HepG2 (cell line): ENCODE measurements around the gene POGLUT3. TPM values are rescaled to one million over a fixed set of nuclear protein-coding genes. Genes with fewer than 3 reads are reported as not detected.

Source experiments
- BHLHE40 ChIP-seq: IDR thresholded peaks from 2 replicates; pipeline ENCODE4 v1.6.1; 2011; ENCODE audit warnings: low read length, improper control_type of control experiment
- GABPB1 ChIP-seq: IDR thresholded peaks from 2 replicates; pipeline ENCODE4 v1.6.1; 2016; ENCODE audit warnings: mild to moderate bottlenecking, missing genetic modification reagents, moderate library complexity, missing compliant biosample characterization
- HNF1B ChIP-seq: sonication (generic); formaldehyde crosslinking; IDR thresholded peaks from 2 replicates; pipeline ENCODE4 v1.5.1; 2020; ENCODE audit warnings: mild to moderate bottlenecking, moderate library complexity, missing genetic modification reagents
- HNRNPL ChIP-seq: fragments of 200-400 bp; formaldehyde crosslinking; IDR thresholded peaks from 2 replicates; pipeline ENCODE4 v1.6.1; 2017; ENCODE audit warnings: mild to moderate bottlenecking, low read depth, low read length
- HOXA7 ChIP-seq: sonication (generic); formaldehyde crosslinking; IDR thresholded peaks from 2 replicates; pipeline ENCODE4 v1.8.1; 2022; ENCODE audit warnings: mild to moderate bottlenecking, missing genetic modification reagents, moderate library complexity
- KAT7 ChIP-seq: IDR thresholded peaks from 2 replicates; pipeline ENCODE4 v1.6.1; 2018; ENCODE audit warnings: borderline replicate concordance, missing compliant biosample characterization
- KLF13 ChIP-seq: sonication (generic); formaldehyde crosslinking; IDR thresholded peaks from 2 replicates; pipeline ENCODE4 v1.4.0; 2020; ENCODE audit warnings: mild to moderate bottlenecking, missing genetic modification reagents
- MEIS2 ChIP-seq: sonication (generic); formaldehyde crosslinking; IDR thresholded peaks from 2 replicates; pipeline ENCODE4 v1.9.0; 2021; ENCODE audit warnings: mild to moderate bottlenecking, missing genetic modification reagents
- NAIF1 ChIP-seq: sonication (generic); formaldehyde crosslinking; IDR thresholded peaks from 2 replicates; pipeline ENCODE4 v1.5.0; 2020; ENCODE audit warnings: mild to moderate bottlenecking, missing genetic modification reagents, borderline replicate concordance
- POLR2A ChIP-seq, 2 experiments: IDR thresholded peaks; 2 replicates each; pipeline ENCODE4 v1.6.1; 2011; ENCODE audit warnings: low read depth in 2 of 2, low read length in 2 of 2, mild to moderate bottlenecking in 1 of 2, moderate library complexity in 1 of 2; ENCODE audit not compliant: insufficient read depth in 1 of 2
- RARG ChIP-seq: sonication (generic); formaldehyde crosslinking; IDR thresholded peaks from 2 replicates; pipeline ENCODE4 v1.4.0; 2020; ENCODE audit warnings: low read depth, mild to moderate bottlenecking, missing genetic modification reagents
- RFXANK ChIP-seq: IDR thresholded peaks from 2 replicates; pipeline ENCODE4 v1.6.1; 2016
- SP1 ChIP-seq, 2 experiments: fragments of 450-650 bp in 1 of 2; sonication (generic) in 1 of 2; formaldehyde crosslinking in 1 of 2; IDR thresholded peaks; 2 replicates each; pipeline versions ENCODE4 v1.4.0 to v1.6.1; 2016 to 2020; ENCODE audit warnings: missing genetic modification reagents in 1 of 2
- THRA ChIP-seq: sonication (generic); formaldehyde crosslinking; IDR thresholded peaks from 2 replicates; pipeline ENCODE4 v1.4.0; 2020; ENCODE audit warnings: missing genetic modification reagents, borderline replicate concordance
- TRIM24 ChIP-seq: sonication (generic); formaldehyde crosslinking; IDR thresholded peaks from 2 replicates; pipeline ENCODE4 v1.8.0; 2022; ENCODE audit warnings: mild to moderate bottlenecking, missing genetic modification reagents
- ZBTB42 ChIP-seq: sonication (generic); formaldehyde crosslinking; IDR thresholded peaks from 2 replicates; pipeline ENCODE4 v1.5.0; 2020; ENCODE audit warnings: mild to moderate bottlenecking, missing genetic modification reagents
- ZBTB8A ChIP-seq: sonication (generic); formaldehyde crosslinking; IDR thresholded peaks from 2 replicates; pipeline ENCODE4 v1.4.0; 2020; ENCODE audit warnings: mild to moderate bottlenecking, low read depth, missing genetic modification reagents, borderline replicate concordance
- ZNF333 ChIP-seq: sonication (generic); formaldehyde crosslinking; IDR thresholded peaks from 2 replicates; pipeline ENCODE4 v1.4.0; 2020; ENCODE audit warnings: mild to moderate bottlenecking, missing genetic modification reagents, borderline replicate concordance
- ZNF605 ChIP-seq: sonication (generic); formaldehyde crosslinking; IDR thresholded peaks from 2 replicates; pipeline ENCODE4 v1.8.0; 2022; ENCODE audit warnings: mild to moderate bottlenecking, missing genetic modification reagents
- ZNF644 ChIP-seq: IDR thresholded peaks from 2 replicates; pipeline ENCODE4 v1.6.1; 2016; ENCODE audit warnings: low read depth
- polyA plus RNA-seq, 8 experiments: library from polyadenylated mRNA; depleted of rRNA in 3 of 8; stranded (reverse) in 7 of 8; unstranded in 1 of 8; fragments of >200 nt; fragmentation: Illumina TruSeq in 4 of 8; extraction: Trizol in 4 of 8; gene quantifications; 2 replicates each; pipeline versions ENCODE4 v1.2.1 to v1.2.3, GENCODE V29; 2011 to 2016; ENCODE audit warnings: low read depth in 4 of 8, missing spikeins in 1 of 8, mixed read lengths in 1 of 8; ENCODE audit not compliant: insufficient read depth in 1 of 8
- total RNA-seq, 5 experiments: library from RNA; depleted of rRNA; stranded (reverse); fragments of >200 nt; fragmentation: Illumina TruSeq; extraction: Trizol; gene quantifications; 2 replicates each; pipeline ENCODE4 v1.2.3, GENCODE V29; 2016; ENCODE audit warnings: low read depth in 1 of 5
- TF ChIP-seq, protein P1 (sequence below): sonication (generic); formaldehyde crosslinking; IDR thresholded peaks from 2 replicates; pipeline ENCODE4 v1.8.1; 2023; ENCODE audit warnings: mild to moderate bottlenecking, inconsistent platforms, moderate library complexity, missing genetic modification reagents, borderline replicate concordance
- TF ChIP-seq, protein P2 (sequence below), 2 experiments: sonication (generic) in 1 of 2; formaldehyde crosslinking in 1 of 2; IDR thresholded peaks; 2 replicates each; pipeline versions ENCODE4 v1.5.1 to v1.6.1; 2011 to 2020; ENCODE audit warnings: borderline replicate concordance in 1 of 2, low read depth in 1 of 2, low read length in 1 of 2, mild to moderate bottlenecking in 1 of 2, missing genetic modification reagents in 1 of 2, moderate library complexity in 1 of 2
- TF ChIP-seq, protein P3 (sequence below): sonication (generic); formaldehyde crosslinking; IDR thresholded peaks from 2 replicates; pipeline ENCODE4 v1.5.0; 2020; ENCODE audit warnings: missing genetic modification reagents

POGLUT3 gene
- total and polyA plus RNA-seq, 2 of the 13 experiments (the other 11 are each of a cell fraction or from before 2014, with no cell fraction given): 14.3 to 22.0 TPM

DNA sequence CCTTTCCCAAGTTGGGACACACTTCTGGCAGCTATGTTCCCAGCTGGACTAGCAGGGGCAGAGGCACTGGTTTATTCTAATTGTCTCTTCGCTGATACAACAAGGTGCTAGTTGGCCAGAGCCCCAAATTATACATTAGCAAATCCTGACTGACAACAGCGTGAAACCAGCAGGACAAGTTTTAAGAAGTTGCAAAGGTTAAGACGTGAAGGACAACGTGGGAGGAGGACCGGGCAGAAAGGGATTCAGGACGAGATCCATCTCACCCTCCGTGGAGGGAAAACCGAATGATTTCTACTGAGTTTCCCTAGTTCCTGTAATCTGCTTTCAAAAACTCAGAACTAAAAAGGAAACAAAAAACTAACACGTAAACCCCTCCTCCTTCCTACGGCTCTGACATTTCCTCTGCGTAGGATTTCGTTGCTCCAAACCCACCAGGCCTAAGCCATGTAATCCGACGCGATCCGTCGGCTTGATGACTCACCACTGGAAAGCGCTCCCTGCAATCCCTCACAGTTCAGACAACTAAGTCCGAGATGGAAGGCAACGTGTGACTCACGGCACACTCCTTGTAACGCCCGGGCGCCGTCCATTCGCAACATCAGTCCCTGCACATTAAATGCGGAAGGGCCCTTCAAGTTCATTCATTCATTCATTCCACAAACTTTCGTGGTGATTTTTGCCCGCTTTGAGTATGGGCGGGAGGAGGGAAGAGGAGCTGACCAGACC, 703 bp downstream of the POGLUT3 start (continued):
- TF ChIP-seq ZNF605 (CRISPR knock-in tag) (peak; percentile 69), HNRNPL (no peak), POLR2A (IDR thresholded peaks at IDR 0.05; ENCODE audit: insufficient read depth in 1 of 2, low read depth in 2 of 2, low read length in 2 of 2) (peak; percentile 76 to 83), KLF13 (no peak), ZBTB42 (CRISPR knock-in tag) (no peak), HNF1B (CRISPR knock-in tag) (peak; percentile 55; the same call in 1 of the 2 replicates), THRA (CRISPR knock-in tag) (no peak; the same call in 1 of the 2 replicates), NAIF1 (CRISPR knock-in tag) (no peak), HOXA7 (CRISPR knock-in tag) (no peak), GABPB1 (CRISPR knock-in tag) (no peak; the same call in 1 of the 2 replicates), RFXANK (CRISPR knock-in tag) (0 out of 2 replicates have a peak, but pooled peaks have one; percentile 30), MEIS2 (no peak; the same call in 1 of the 2 replicates), SP1 (IDR thresholded peaks at IDR 0.05) (no peak), SP1 (CRISPR knock-in tag; IDR thresholded peaks at IDR 0.05) (no peak), BHLHE40 (peak; percentile 54), ZBTB8A (CRISPR knock-in tag) (no peak), ZNF333 (CRISPR knock-in tag) (no peak), RARG (CRISPR knock-in tag) (no peak), ZNF644 (CRISPR knock-in tag) (peak; percentile 75), TRIM24 (CRISPR knock-in tag) (no peak), KAT7 (no peak)
- TF ChIP-seq, protein P1, sequence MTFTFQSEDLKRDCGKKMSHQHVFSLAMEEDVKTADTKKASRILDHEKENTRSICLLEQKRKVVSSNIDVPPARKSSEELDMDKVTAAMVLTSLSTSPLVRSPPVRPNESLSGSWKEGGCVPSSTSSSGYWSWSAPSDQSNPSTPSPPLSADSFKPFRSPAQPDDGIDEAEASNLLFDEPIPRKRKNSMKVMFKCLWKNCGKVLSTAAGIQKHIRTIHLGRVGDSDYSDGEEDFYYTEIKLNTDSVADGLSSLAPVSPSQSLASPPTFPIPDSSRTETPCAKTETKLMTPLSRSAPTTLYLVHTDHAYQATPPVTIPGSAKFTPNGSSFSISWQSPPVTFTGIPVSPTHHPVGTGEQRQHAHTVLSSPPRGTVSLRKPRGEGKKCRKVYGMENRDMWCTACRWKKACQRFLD (CRISPR knock-in tag): no peak
- TF ChIP-seq, protein P2, sequence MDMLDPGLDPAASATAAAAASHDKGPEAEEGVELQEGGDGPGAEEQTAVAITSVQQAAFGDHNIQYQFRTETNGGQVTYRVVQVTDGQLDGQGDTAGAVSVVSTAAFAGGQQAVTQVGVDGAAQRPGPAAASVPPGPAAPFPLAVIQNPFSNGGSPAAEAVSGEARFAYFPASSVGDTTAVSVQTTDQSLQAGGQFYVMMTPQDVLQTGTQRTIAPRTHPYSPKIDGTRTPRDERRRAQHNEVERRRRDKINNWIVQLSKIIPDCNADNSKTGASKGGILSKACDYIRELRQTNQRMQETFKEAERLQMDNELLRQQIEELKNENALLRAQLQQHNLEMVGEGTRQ (IDR thresholded peaks at IDR 0.05; ENCODE audit: low read depth, low read length): no peak
- TF ChIP-seq, protein P2 (CRISPR knock-in tag; IDR thresholded peaks at IDR 0.05; ENCODE audit: borderline replicate concordance): no peak
- TF ChIP-seq, protein P3, sequence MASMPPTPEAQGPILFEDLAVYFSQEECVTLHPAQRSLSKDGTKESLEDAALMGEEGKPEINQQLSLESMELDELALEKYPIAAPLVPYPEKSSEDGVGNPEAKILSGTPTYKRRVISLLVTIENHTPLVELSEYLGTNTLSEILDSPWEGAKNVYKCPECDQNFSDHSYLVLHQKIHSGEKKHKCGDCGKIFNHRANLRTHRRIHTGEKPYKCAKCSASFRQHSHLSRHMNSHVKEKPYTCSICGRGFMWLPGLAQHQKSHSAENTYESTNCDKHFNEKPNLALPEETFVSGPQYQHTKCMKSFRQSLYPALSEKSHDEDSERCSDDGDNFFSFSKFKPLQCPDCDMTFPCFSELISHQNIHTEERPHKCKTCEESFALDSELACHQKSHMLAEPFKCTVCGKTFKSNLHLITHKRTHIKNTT (CRISPR knock-in tag): no peak
